ES-I3 (cell line): ENCODE measurements around the gene ARHGEF9.
"Not testable (repeated sequence)": the region's sequence is repeated elsewhere in the genome, so short reads cannot be mapped to it uniquely, and the experiment has no call there.

Experiments used
- H3K36me3 ChIP-seq: 2 replicates; pipeline ENCODE4 v1.6.1; 2013; ENCODE audit warnings: mild to moderate bottlenecking, low read length, control low read depth, moderate library complexity; ENCODE audit not compliant: insufficient read depth
- H3K4me1 ChIP-seq: 2 replicates; pipeline ENCODE4 v1.6.1; 2013; ENCODE audit warnings: mild to moderate bottlenecking, control low read depth, low read length; ENCODE audit not compliant: insufficient read depth
- H3K9ac ChIP-seq: 2 replicates; pipeline ENCODE4 v1.6.1; 2013; ENCODE audit warnings: low read depth, mild to moderate bottlenecking, low read length, moderate library complexity
- H3K9me3 ChIP-seq: 2 replicates; pipeline ENCODE4 v1.6.1; 2013; ENCODE audit warnings: mild to moderate bottlenecking, low read length, moderate library complexity; ENCODE audit not compliant: control insufficient read depth, insufficient read depth

Gene ARHGEF9

GRCh38 chrX:63784902-63785707, at the start of gene ARHGEF9:
Gene ARHGEF9, minus strand, starts transcription at chrX:63785214. Its CDS starts 69 bp downstream, at chrX:63785145.
- Histone ChIP-seq H3K9ac (peak within 1 kb of the TSS; percentile 77), H3K4me1 (peaks cover 4% of the 10 kb centered on the region; the same call in 1 of the 2 replicates), H3K36me3 (no peaks in the 10 kb centered on the region), H3K9me3 (no peaks in the 10 kb centered on the region; the same call in 1 of the 2 replicates)

DNA sequence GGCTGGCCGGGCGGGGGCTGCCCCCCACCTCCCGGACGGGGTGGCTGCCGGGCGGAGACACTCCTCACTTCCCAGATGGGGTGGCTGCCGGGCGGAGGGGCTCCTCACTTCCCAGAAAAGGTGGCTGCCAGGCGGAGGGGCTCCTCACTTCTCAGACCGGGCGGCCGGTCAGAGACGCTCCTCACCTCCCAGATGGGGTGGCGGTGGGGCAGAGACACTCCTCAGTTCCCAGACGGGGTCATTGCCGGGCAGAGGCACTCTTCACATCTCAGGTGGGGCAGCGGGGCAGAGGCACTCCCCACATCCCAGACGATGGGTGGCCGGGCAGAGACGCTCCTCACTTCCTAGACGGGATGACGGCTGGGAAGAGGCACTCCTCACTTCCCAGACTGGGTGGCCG, 40.4 kb upstream of the ARHGEF9 start:
- not testable (repeated sequence) for H3K36me3 ChIP-seq, H3K9ac ChIP-seq, H3K9me3 ChIP-seq, H3K4me1 ChIP-seq

DNA sequence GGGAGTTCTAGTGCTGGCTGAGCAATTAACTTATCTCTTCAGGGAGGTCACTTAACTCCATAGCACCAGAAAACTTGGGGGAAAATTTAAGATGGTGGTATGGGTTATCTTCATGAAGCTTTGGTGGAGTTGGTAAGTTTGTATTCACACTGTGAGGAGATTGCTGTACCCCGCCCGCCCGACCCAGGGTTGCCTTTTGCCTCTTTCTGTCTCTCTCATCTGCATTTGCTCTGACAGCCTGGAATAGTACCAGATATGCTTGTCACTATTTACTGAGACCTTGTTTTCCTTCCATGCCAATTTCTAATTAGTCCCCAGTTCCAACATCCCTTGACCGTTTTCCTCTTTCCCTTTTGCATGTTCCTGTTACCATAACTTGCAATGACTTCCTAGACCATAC, 33.1 kb upstream of the ARHGEF9 start:
- no peaks in the 10 kb centered on the region for H3K36me3 ChIP-seq
- H3K9me3 ChIP-seq, result no peaks in the 10 kb centered on the region
- H3K9ac ChIP-seq, result no peak overlapping the region
- no peaks in the 10 kb centered on the region for H3K4me1 ChIP-seq

- Histone ChIP-seq H3K36me3 (no peaks in the 10 kb centered on the region), H3K4me1 (no peaks in the 10 kb centered on the region), H3K9me3 (no peaks in the 10 kb centered on the region), H3K9ac (no peak overlapping the region)
Observed at GRCh38 chrX:63817696-63818095, 32.7 kb upstream of the ARHGEF9 start.

GRCh38 chrX:63812823-63813222, 27.8 kb upstream of the ARHGEF9 start:
- Histone ChIP-seq H3K4me1 (no peaks in the 10 kb centered on the region), H3K9me3 (no peaks in the 10 kb centered on the region), H3K36me3 (no peaks in the 10 kb centered on the region), H3K9ac (no peak overlapping the region)

- Histone ChIP-seq H3K36me3 (no peaks in the 10 kb centered on the region), H3K4me1 (no peaks in the 10 kb centered on the region), H3K9me3 (no peaks in the 10 kb centered on the region), H3K9ac (no peak overlapping the region)
Observed at GRCh38 chrX:63810746-63811145, 25.7 kb upstream of the ARHGEF9 start.

GRCh38 chrX:63809173-63809572, 24.2 kb upstream of the ARHGEF9 start:
- H3K9ac ChIP-seq, result no peak overlapping the region
- H3K36me3 ChIP-seq, result no peaks in the 10 kb centered on the region
- no peaks in the 10 kb centered on the region for H3K9me3 ChIP-seq
- H3K4me1 ChIP-seq, result no peaks in the 10 kb centered on the region

GRCh38 chrX:63795406-63795805, 10.4 kb upstream of the ARHGEF9 start:
- H3K36me3 ChIP-seq, H3K9ac ChIP-seq, H3K4me1 ChIP-seq, H3K9me3 ChIP-seq: not testable (repeated sequence)

- Histone ChIP-seq H3K4me1 (peaks cover 4% of the 10 kb centered on the region; the same call in 1 of the 2 replicates), H3K36me3 (no peaks in the 10 kb centered on the region), H3K9me3 (no peaks in the 10 kb centered on the region), H3K9ac (peak overlapping the region; percentile 77)
Observed at GRCh38 chrX:63785708-63786040, 660 bp upstream of the ARHGEF9 start.

- Histone ChIP-seq H3K36me3 (no peaks in the 10 kb centered on the region), H3K9ac (peak overlapping the region; percentile 77), H3K4me1 (peaks cover 4% of the 10 kb centered on the region; the same call in 1 of the 2 replicates), H3K9me3 (peaks cover 5% of the 10 kb centered on the region; the same call in 1 of the 2 replicates)
Observed at GRCh38 chrX:63784346-63784901, 590 bp downstream of the ARHGEF9 start.

GRCh38 chrX:63782515-63782914, 2.5 kb downstream of the ARHGEF9 start:
- no peaks in the 10 kb centered on the region for H3K36me3 ChIP-seq
- peaks cover 17% of the 10 kb centered on the region for H3K9me3 ChIP-seq
- peaks cover 4% of the 10 kb centered on the region; the same call in 1 of the 2 replicates for H3K4me1 ChIP-seq
- H3K9ac ChIP-seq, result no peak overlapping the region

GRCh38 chrX:63768760-63769159, 16.3 kb downstream of the ARHGEF9 start:
- H3K9ac ChIP-seq, result no peak overlapping the region
- no peaks in the 10 kb centered on the region for H3K4me1 ChIP-seq
- peaks cover 8% of the 10 kb centered on the region; the same call in 1 of the 2 replicates for H3K9me3 ChIP-seq
- no peaks in the 10 kb centered on the region for H3K36me3 ChIP-seq

GRCh38 chrX:63765712-63766111, 19.3 kb downstream of the ARHGEF9 start:
- no peaks in the 10 kb centered on the region for H3K36me3 ChIP-seq
- H3K9ac ChIP-seq, result no peak overlapping the region
- peaks cover 8% of the 10 kb centered on the region; the same call in 1 of the 2 replicates for H3K9me3 ChIP-seq
- H3K4me1 ChIP-seq, result peaks cover 6% of the 10 kb centered on the region; the same call in 1 of the 2 replicates

GRCh38 chrX:63764946-63765345, 20.1 kb downstream of the ARHGEF9 start:
- peaks cover 6% of the 10 kb centered on the region; the same call in 1 of the 2 replicates for H3K4me1 ChIP-seq
- no peaks in the 10 kb centered on the region for H3K36me3 ChIP-seq
- peaks cover 8% of the 10 kb centered on the region; the same call in 1 of the 2 replicates for H3K9me3 ChIP-seq
- no peak overlapping the region for H3K9ac ChIP-seq

- Histone ChIP-seq H3K9ac (no peak overlapping the region), H3K9me3 (no peaks in the 10 kb centered on the region)
Observed at GRCh38 chrX:63761639-63762038, 23.4 kb downstream of the ARHGEF9 start.

More at GRCh38 chrX:63761639-63762038, 23.4 kb downstream of the ARHGEF9 start:
- no peaks in the 10 kb centered on the region for H3K36me3 ChIP-seq
- peaks cover 6% of the 10 kb centered on the region; the same call in 1 of the 2 replicates for H3K4me1 ChIP-seq
